HEK293 (cell line): ENCODE results near the gene WWOX.

Experiments used
- CTCF ChIA-PET: fragments of 350-600 bp; formaldehyde crosslinking; extraction: SDS; loops from one replicate; lab custom pipeline; 2021; ENCODE audit warnings: antibody characterized with exemption; lab: Yijun Ruan, JAX
- POLR2A ChIA-PET: fragments of 300-600 bp; formaldehyde crosslinking; extraction: SDS; loops from one replicate; lab custom pipeline; 2020; ENCODE audit warnings: antibody characterized with exemption, inconsistent platforms; lab: Yijun Ruan, JAX
- H3K27ac ChIP-seq: fragments of 200-500 bp; sonication (Bioruptor generic); 2 replicates; pipeline ENCODE4 v1.5.1; 2014; ENCODE audit warnings: low read depth, low read length, control low read depth, inconsistent platforms; ENCODE audit errors: extremely low read depth
- H3K36me3 ChIP-seq, 2 experiments: fragments of 200-500 bp in 1 of 2; sonication (Bioruptor generic) in 1 of 2; 1 replicate in 1 of 2; 2 replicates in 1 of 2; pipeline ENCODE4 v1.5.1; 2014 to 2017; ENCODE audit warnings: inconsistent platforms in 2 of 2, low read length in 2 of 2; ENCODE audit not compliant: control insufficient read depth in 2 of 2, insufficient read depth in 1 of 2
- H3K4me1 ChIP-seq: fragments of 200-500 bp; sonication (Bioruptor generic); 2 replicates; pipeline ENCODE4 v1.5.1; 2014; ENCODE audit warnings: mild to moderate bottlenecking, low read length, inconsistent platforms; ENCODE audit not compliant: control insufficient read depth, insufficient read depth
- H3K4me3 ChIP-seq: 2 replicates; pipeline ENCODE4 v1.5.1; 2011; ENCODE audit warnings: low read depth, mild to moderate bottlenecking, control low read depth, low read length, moderate library complexity
- H3K9me3 ChIP-seq: fragments of 200-500 bp; sonication (Bioruptor generic); 2 replicates; pipeline ENCODE4 v1.5.1; 2014; ENCODE audit warnings: low read depth, low read length, inconsistent platforms; ENCODE audit not compliant: control insufficient read depth, insufficient read depth
- BCL11B ChIP-seq: fragments of 450-650 bp; formaldehyde crosslinking; IDR thresholded peaks from 2 replicates; pipeline ENCODE4 v1.5.1; 2016; ENCODE audit warnings: low read depth, missing biosample characterization, missing genetic modification characterization
- IKZF3 ChIP-seq: fragments of 450-650 bp; IDR thresholded peaks from 2 replicates; pipeline ENCODE4 v1.5.0; 2018; ENCODE audit warnings: missing biosample characterization, mild to moderate bottlenecking, missing genetic modification characterization, moderate library complexity
- KLF10 ChIP-seq: fragments of 450-650 bp; IDR thresholded peaks from 2 replicates; pipeline ENCODE4 v1.5.1; 2018; ENCODE audit warnings: missing biosample characterization, mild to moderate bottlenecking, missing genetic modification characterization
- REPIN1 ChIP-seq: fragments of 450-650 bp; formaldehyde crosslinking; IDR thresholded peaks from 2 replicates; pipeline ENCODE4 v1.5.1; 2017; ENCODE audit warnings: missing biosample characterization, missing genetic modification characterization, low read depth
- SCRT1 ChIP-seq: fragments of 450-650 bp; formaldehyde crosslinking; IDR thresholded peaks from 2 replicates; pipeline ENCODE4 v1.5.1; 2016; ENCODE audit warnings: missing biosample characterization, missing genetic modification characterization, borderline replicate concordance
- ZBTB44 ChIP-seq: fragments of 450-650 bp; IDR thresholded peaks from 2 replicates; pipeline ENCODE4 v1.5.1; 2018; ENCODE audit warnings: missing biosample characterization, mild to moderate bottlenecking, missing genetic modification characterization
- ZBTB6 ChIP-seq: fragments of 450-650 bp; formaldehyde crosslinking; IDR thresholded peaks from 2 replicates; pipeline ENCODE4 v1.5.1; 2017; ENCODE audit warnings: missing biosample characterization, missing genetic modification characterization
- ZIC2 ChIP-seq: fragments of 450-650 bp; formaldehyde crosslinking; IDR thresholded peaks from 2 replicates; pipeline ENCODE4 v1.5.1; 2016; ENCODE audit warnings: missing biosample characterization, missing genetic modification characterization
- ZNF132 ChIP-seq: fragments of 450-650 bp; formaldehyde crosslinking; IDR thresholded peaks from 2 replicates; pipeline ENCODE4 v1.5.1; 2017; ENCODE audit warnings: missing biosample characterization, missing genetic modification characterization, borderline replicate concordance
- ZNF133 ChIP-seq: fragments of 450-650 bp; formaldehyde crosslinking; IDR thresholded peaks from 2 replicates; pipeline ENCODE4 v1.5.1; 2016; ENCODE audit warnings: missing biosample characterization, missing genetic modification characterization
- ZNF138 ChIP-seq: fragments of 450-650 bp; formaldehyde crosslinking; IDR thresholded peaks from 2 replicates; pipeline ENCODE4 v1.5.1; 2016; ENCODE audit warnings: missing biosample characterization, missing genetic modification characterization, borderline replicate concordance
- ZNF16 ChIP-seq: fragments of 450-650 bp; formaldehyde crosslinking; IDR thresholded peaks from 2 replicates; pipeline ENCODE4 v1.5.1; 2016; ENCODE audit warnings: low read depth, missing biosample characterization, missing genetic modification characterization
- ZNF239 ChIP-seq: fragments of 450-650 bp; formaldehyde crosslinking; IDR thresholded peaks from 2 replicates; pipeline ENCODE4 v1.5.1; 2016; ENCODE audit warnings: missing biosample characterization, missing genetic modification characterization
- ZNF335 ChIP-seq: fragments of 450-650 bp; formaldehyde crosslinking; conservative IDR thresholded peaks from 2 replicates; pipeline ENCODE4 v1.5.1; 2016; ENCODE audit warnings: missing biosample characterization, missing genetic modification characterization
- ZNF354C ChIP-seq: fragments of 450-650 bp; formaldehyde crosslinking; IDR thresholded peaks from 2 replicates; pipeline ENCODE4 v1.5.1; 2016; ENCODE audit warnings: missing biosample characterization, missing genetic modification characterization, low read depth, borderline replicate concordance
- ZNF416 ChIP-seq: fragments of 450-650 bp; formaldehyde crosslinking; IDR thresholded peaks from 2 replicates; pipeline ENCODE4 v1.5.1; 2016; ENCODE audit warnings: missing biosample characterization, missing genetic modification characterization
- ZNF449 ChIP-seq: fragments of 450-650 bp; formaldehyde crosslinking; IDR thresholded peaks from 2 replicates; pipeline ENCODE4 v1.5.1; 2017; ENCODE audit warnings: missing biosample characterization, mild to moderate bottlenecking, missing genetic modification characterization, moderate library complexity
- ZNF48 ChIP-seq: fragments of 450-650 bp; formaldehyde crosslinking; IDR thresholded peaks from 2 replicates; pipeline ENCODE4 v1.5.1; 2016; ENCODE audit warnings: missing biosample characterization, missing genetic modification characterization
- ZNF514 ChIP-seq: fragments of 450-650 bp; formaldehyde crosslinking; IDR thresholded peaks from 2 replicates; pipeline ENCODE4 v1.5.1; 2016; ENCODE audit warnings: missing biosample characterization, missing genetic modification characterization
- ZNF548 ChIP-seq: fragments of 450-650 bp; formaldehyde crosslinking; IDR thresholded peaks from 2 replicates; pipeline ENCODE4 v1.5.1; 2016; ENCODE audit warnings: missing biosample characterization, missing genetic modification characterization
- ZNF549 ChIP-seq: fragments of 450-650 bp; IDR thresholded peaks from 2 replicates; pipeline ENCODE4 v1.5.1; 2018; ENCODE audit warnings: missing biosample characterization, missing genetic modification characterization, mild to moderate bottlenecking, inconsistent platforms, moderate library complexity
- ZNF558 ChIP-seq: fragments of 450-650 bp; formaldehyde crosslinking; IDR thresholded peaks from 2 replicates; pipeline ENCODE4 v1.5.1; 2016; ENCODE audit warnings: missing biosample characterization, missing genetic modification characterization
- ZNF596 ChIP-seq: fragments of 450-650 bp; IDR thresholded peaks from 2 replicates; pipeline ENCODE4 v1.5.0; 2018; ENCODE audit warnings: missing biosample characterization, mild to moderate bottlenecking, missing genetic modification characterization, moderate library complexity
- ZNF626 ChIP-seq: fragments of 450-650 bp; sonication (Bioruptor Pico); formaldehyde crosslinking; IDR thresholded peaks from 2 replicates; pipeline ENCODE4 v1.5.1; 2018; ENCODE audit warnings: missing biosample characterization, missing genetic modification characterization, inconsistent platforms
- ZNF629 ChIP-seq: fragments of 450-650 bp; formaldehyde crosslinking; IDR thresholded peaks from 2 replicates; pipeline ENCODE4 v1.5.1; 2017; ENCODE audit warnings: missing biosample characterization, missing genetic modification characterization
- ZNF654 ChIP-seq: fragments of 450-650 bp; formaldehyde crosslinking; IDR thresholded peaks from 2 replicates; pipeline ENCODE4 v1.5.1; 2016; ENCODE audit warnings: low read depth, missing biosample characterization, missing genetic modification characterization

Gene WWOX

GRCh38 chr16:78648517-78648916 lies 549.1 kb downstream of the WWOX start:
- ChIA-PET POLR2A (no interaction called here), CTCF (no interaction called here)
- H3K27ac ChIP-seq: no peak overlapping the region
- H3K36me3 ChIP-seq: no peaks in the 10 kb centered on the region
- H3K4me1 ChIP-seq: no peaks in the 10 kb centered on the region
- TF ChIP-seq SCRT1 (tag by site-specific recombination) (no peak), ZNF138 (tag by site-specific recombination) (no peak), ZNF335 (tag by site-specific recombination) (no peak), ZNF549 (tag by site-specific recombination) (no peak), ZBTB44 (no peak), ZNF626 (tag by site-specific recombination) (no peak), ZNF133 (tag by site-specific recombination) (no peak), ZNF416 (tag by site-specific recombination) (no peak), IKZF3 (tag by site-specific recombination) (no peak), ZNF629 (tag by site-specific recombination) (no peak), ZNF132 (tag by site-specific recombination) (no peak), ZNF449 (tag by site-specific recombination) (no peak), ZIC2 (tag by site-specific recombination) (no peak), ZNF596 (tag by site-specific recombination) (no peak), BCL11B (tag by site-specific recombination) (no peak), ZNF558 (no peak), ZNF16 (tag by site-specific recombination) (no peak)
- no peaks in the 10 kb centered on the region for H3K9me3 ChIP-seq
- no peak overlapping the region for H3K4me3 ChIP-seq

- no peak for TF ChIP-seq ZNF548 (tag by site-specific recombination)
- TF ChIP-seq, all 188 proteins: peak for 0
- ChIA-PET POLR2A (no interaction called here), CTCF (no interaction called here)
- Histone ChIP-seq H3K36me3 (no peaks in the 10 kb centered on the region), H3K9me3 (no peaks in the 10 kb centered on the region), H3K4me1 (no peaks in the 10 kb centered on the region), H3K4me3 (no peak overlapping the region), H3K27ac (no peak overlapping the region)
Observed at GRCh38 chr16:78650339-78651074, 551.1 kb downstream of the WWOX start.

GRCh38 chr16:78654929-78655328 lies 555.5 kb downstream of the WWOX start:
- H3K27ac ChIP-seq: no peak overlapping the region
- POLR2A ChIA-PET: no interaction called here
- no peak overlapping the region for H3K4me3 ChIP-seq
- TF ChIP-seq ZNF239 (tag by site-specific recombination) (no peak), ZNF514 (tag by site-specific recombination) (no peak), KLF10 (tag by site-specific recombination) (no peak), ZNF354C (no peak), ZBTB6 (no peak), ZNF654 (tag by site-specific recombination) (no peak), REPIN1 (no peak), ZNF48 (tag by site-specific recombination) (no peak)
- TF ChIP-seq, all 188 proteins: peak for 0
- Histone ChIP-seq H3K4me1 (no peaks in the 10 kb centered on the region), H3K9me3 (no peaks in the 10 kb centered on the region), H3K36me3 (no peaks in the 10 kb centered on the region)
- CTCF ChIA-PET: interaction anchor here (0.6 kb wide), 1 partner anchor 115 kb away, joined by 3 read pairs; no protein-coding TSS in a partner anchor
